ENCODE measurements around the gene NBAS.
A peak's percentile ranks its signal among the peaks of the same experiment; 100 is the strongest.

NBAS gene

GRCh38 chr2:15155959-15156574, 405.1 kb downstream of the NBAS start:
- no peak for DNase-seq

GRCh38 chr2:15154297-15154696, 406.8 kb downstream of the NBAS start:
- no peak for DNase-seq

GRCh38 chr2:15152382-15152781, 408.8 kb downstream of the NBAS start:
- no peak for DNase-seq

GRCh38 chr2:15149063-15149462, 412.1 kb downstream of the NBAS start:
- no peak for DNase-seq

- DNase-seq, result no peak
These were observed 413.5 kb downstream of the NBAS start for GRCh38 chr2:15147591-15147990.

GRCh38 chr2:15146960-15147359, 414.2 kb downstream of the NBAS start:
- DNase-seq, result no peak

- DNase-seq, result no peak
These were observed 415.2 kb downstream of the NBAS start for GRCh38 chr2:15145919-15146318.

GRCh38 chr2:15145046-15145817, 415.9 kb downstream of the NBAS start:
- no peak for DNase-seq

GRCh38 chr2:15142069-15142689, 419.0 kb downstream of the NBAS start:
- peak; percentile 94 for DNase-seq

GRCh38 chr2:15141211-15141610, 419.9 kb downstream of the NBAS start:
- no peak for DNase-seq

GRCh38 chr2:15136639-15137038, 424.5 kb downstream of the NBAS start:
- DNase-seq, result no peak

GRCh38 chr2:15134957-15135356, 426.2 kb downstream of the NBAS start:
- DNase-seq, result no peak

GRCh38 chr2:15133461-15133860, 427.7 kb downstream of the NBAS start:
- no peak for DNase-seq

GRCh38 chr2:15128846-15129245, 432.3 kb downstream of the NBAS start:
- DNase-seq, result no peak

- no peak for DNase-seq
These were observed 433.3 kb downstream of the NBAS start for GRCh38 chr2:15127876-15128275.

- DNase-seq, result no peak
These were observed 433.8 kb downstream of the NBAS start for GRCh38 chr2:15127301-15127700.

- DNase-seq, result no peak
These were observed 434.8 kb downstream of the NBAS start for GRCh38 chr2:15126373-15126772.

GRCh38 chr2:15122915-15123314, 438.2 kb downstream of the NBAS start:
- no peak for DNase-seq

GRCh38 chr2:15120631-15121030, 440.5 kb downstream of the NBAS start:
- DNase-seq, result peak; percentile 29

- DNase-seq, result no peak
These were observed 441.4 kb downstream of the NBAS start for GRCh38 chr2:15119722-15120175.

- no peak for DNase-seq
These were observed 443.6 kb downstream of the NBAS start for GRCh38 chr2:15117409-15118050.
